H1 (cell line): ENCODE results near the gene YEATS2. TPM values are rescaled to one million over a fixed set of nuclear protein-coding genes. Genes with fewer than 3 reads are reported as not detected.

Source experiments
- CTCF ChIA-PET: fragments of 300-600 bp; sonication (Branson Sonifier 250); formaldehyde crosslinking; loops from one replicate; lab custom pipeline; 2021; ENCODE audit not compliant: partially characterized antibody; lab: Charles Lee
- POLR2A ChIA-PET: fragments of 300-600 bp; sonication (Branson Sonifier 250); formaldehyde crosslinking; loops from one replicate; lab custom pipeline; 2021; ENCODE audit warnings: inconsistent platforms; ENCODE audit not compliant: partially characterized antibody; lab: Charles Lee
- DNase-seq, 2 experiments: peaks; one replicate each; pipeline versions ENCODE4 v3.0.0 to v3.0.0-alpha.2; 2010 to 2022; ENCODE audit warnings: low spot score in 2 of 2, low read depth in 1 of 2, mixed read lengths in 1 of 2
- FAIRE-seq: peaks from 2 replicates; lab custom pipeline; 2011; peaks lifted over from hg19 to GRCh38; lab: Jason Lieb, UNC
- H2AFZ ChIP-seq: 2 replicates; pipeline ENCODE4 v1.8.1; 2012; ENCODE audit warnings: low read length, inconsistent platforms
- H2AK5ac ChIP-seq: 2 replicates; pipeline ENCODE4 v1.6.1; 2013; ENCODE audit warnings: low read depth, low read length
- H2BK120ac ChIP-seq: replicated peaks from 2 replicates; pipeline ENCODE3; 2013; ENCODE audit warnings: low read depth, low read length, inconsistent platforms
- H2BK12ac ChIP-seq: 2 replicates; pipeline ENCODE4 v1.6.1; 2013; ENCODE audit warnings: low read depth, low read length
- H2BK15ac ChIP-seq: 2 replicates; pipeline ENCODE4 v1.6.1; 2013; ENCODE audit warnings: low read length
- H2BK20ac ChIP-seq: 2 replicates; pipeline ENCODE4 v1.6.1; 2013; ENCODE audit warnings: low read length
- H2BK5ac ChIP-seq: 2 replicates; pipeline ENCODE4 v1.6.1; 2013; ENCODE audit warnings: low read depth, low read length
- H3K14ac ChIP-seq: 2 replicates; pipeline ENCODE4 v1.6.1; 2013; ENCODE audit warnings: inconsistent platforms; ENCODE audit not compliant: insufficient read length
- H3K18ac ChIP-seq: 2 replicates; pipeline ENCODE4 v1.6.1; 2013; ENCODE audit warnings: low read length; ENCODE audit errors: extremely low read depth
- H3K23ac ChIP-seq: 2 replicates; pipeline ENCODE4 v1.6.1; 2013; ENCODE audit warnings: inconsistent platforms; ENCODE audit not compliant: insufficient read length
- H3K23me2 ChIP-seq: 2 replicates; pipeline ENCODE4 v1.6.1; 2013; ENCODE audit warnings: low read depth, low read length
- H3K27ac ChIP-seq: 2 replicates; pipeline ENCODE4 v1.6.1; 2011; ENCODE audit warnings: low read depth, low read length, inconsistent platforms
- H3K27me3 ChIP-seq, 4 experiments: replicated peaks in 1 of 4; 1 replicate in 1 of 4; 2 replicates in 3 of 4; pipeline versions ENCODE4 v1.6.1 to v1.8.1; 2011 to 2013; ENCODE audit warnings: low read length in 3 of 4, mild to moderate bottlenecking in 3 of 4, inconsistent platforms in 2 of 4, mixed read lengths in 2 of 4, moderate library complexity in 1 of 4; ENCODE audit not compliant: control insufficient read depth in 3 of 4, insufficient read depth in 3 of 4; ENCODE audit errors: extremely low read depth in 1 of 4
- H3K36me3 ChIP-seq, 4 experiments: 2 replicates each; pipeline versions ENCODE4 v1.6.1 to v1.8.1; 2011 to 2013; ENCODE audit warnings: mild to moderate bottlenecking in 4 of 4, low read length in 3 of 4, moderate library complexity in 2 of 4, control low read depth in 1 of 4, inconsistent platforms in 1 of 4; ENCODE audit not compliant: insufficient read depth in 4 of 4, control insufficient read depth in 2 of 4
- H3K4ac ChIP-seq: replicated peaks from 2 replicates; pipeline ENCODE3; 2013; ENCODE audit warnings: low read length, low read depth, mixed read lengths, inconsistent platforms; ENCODE audit not compliant: insufficient read length
- H3K4me1 ChIP-seq, 4 experiments: replicated peaks in 1 of 4; 1 replicate in 1 of 4; 2 replicates in 3 of 4; pipeline versions ENCODE4 v1.6.1 to v1.8.1; 2011 to 2013; ENCODE audit warnings: low read length in 3 of 4, inconsistent platforms in 2 of 4, mixed read lengths in 1 of 4; ENCODE audit not compliant: insufficient read depth in 4 of 4, control insufficient read depth in 3 of 4
- H3K4me2 ChIP-seq, 2 experiments: 2 replicates each; pipeline versions ENCODE4 v1.6.1 to v1.8.1; 2011 to 2013; ENCODE audit warnings: low read depth in 2 of 2, low read length in 2 of 2, control low read depth in 1 of 2, inconsistent platforms in 1 of 2, mild to moderate bottlenecking in 1 of 2; ENCODE audit not compliant: insufficient read depth in 1 of 2
- H3K4me3 ChIP-seq, 4 experiments: fragments of 200-600, 300-600 bp in 1 of 4; sonication (generic), shearing (Covaris generic), sonication (Bioruptor Twin) in 1 of 4; 2 replicates each; pipeline versions ENCODE4 v1.5.1 to v1.8.1; 2011 to 2016; ENCODE audit warnings: low read length in 4 of 4, low read depth in 3 of 4, control low read depth in 2 of 4, inconsistent platforms in 2 of 4, mild to moderate bottlenecking in 2 of 4, mixed read lengths in 1 of 4, moderate library complexity in 1 of 4; ENCODE audit not compliant: insufficient read depth in 2 of 4; ENCODE audit errors: extremely low read depth in 1 of 4
- H3K56ac ChIP-seq: replicated peaks from 2 replicates; pipeline ENCODE3; 2013; ENCODE audit warnings: low read depth, mild to moderate bottlenecking, mixed read lengths, low read length, inconsistent platforms; ENCODE audit not compliant: insufficient read length
- H3K79me1 ChIP-seq: 2 replicates; pipeline ENCODE4 v1.6.1; 2013; ENCODE audit warnings: low read depth, low read length, control low read depth
- H3K79me2 ChIP-seq, 2 experiments: 2 replicates each; pipeline versions ENCODE4 v1.6.1 to v1.8.1; 2012 to 2013; ENCODE audit warnings: low read length in 2 of 2, mild to moderate bottlenecking in 2 of 2, inconsistent platforms in 1 of 2; ENCODE audit not compliant: insufficient read depth in 2 of 2, control insufficient read depth in 1 of 2
- H3K9ac ChIP-seq, 4 experiments: replicated peaks in 1 of 4; 1 replicate in 1 of 4; 2 replicates in 3 of 4; pipeline versions ENCODE4 v1.6.1 to v1.8.1; 2011 to 2013; ENCODE audit warnings: low read depth in 3 of 4, low read length in 3 of 4, control low read depth in 2 of 4, mild to moderate bottlenecking in 2 of 4, moderate library complexity in 2 of 4, inconsistent platforms in 1 of 4; ENCODE audit errors: extremely low read depth in 1 of 4
- H3K9me3 ChIP-seq, 2 experiments: 2 replicates each; pipeline versions ENCODE4 v1.6.1 to v1.8.1; 2012 to 2013; ENCODE audit warnings: mild to moderate bottlenecking in 2 of 2, moderate library complexity in 2 of 2, control low read depth in 1 of 2, inconsistent platforms in 1 of 2, low read depth in 1 of 2, low read length in 1 of 2, mixed read lengths in 1 of 2; ENCODE audit not compliant: insufficient read depth in 2 of 2
- H4K20me1 ChIP-seq, 2 experiments: replicated peaks in 1 of 2; 2 replicates each; pipeline versions ENCODE3 to v1.8.1; 2011 to 2013; ENCODE audit warnings: inconsistent platforms in 2 of 2, low read length in 2 of 2, mild to moderate bottlenecking in 1 of 2; ENCODE audit not compliant: insufficient read depth in 2 of 2, control insufficient read depth in 1 of 2
- H4K5ac ChIP-seq: 2 replicates; pipeline ENCODE4 v1.6.1; 2013; ENCODE audit warnings: low read length, low read depth, mixed read lengths, inconsistent platforms; ENCODE audit not compliant: insufficient read length
- H4K8ac ChIP-seq: 2 replicates; pipeline ENCODE4 v1.8.0; 2013; ENCODE audit warnings: mild to moderate bottlenecking, moderate library complexity, low read length, inconsistent platforms; ENCODE audit not compliant: insufficient read depth; ENCODE audit errors: extremely low read depth
- H4K91ac ChIP-seq: replicated peaks from 2 replicates; pipeline ENCODE3; 2013; ENCODE audit warnings: low read length, mixed read lengths, inconsistent platforms; ENCODE audit not compliant: insufficient read length
- BCL11A ChIP-seq, 2 experiments: IDR thresholded peaks; one replicate each; pipeline ENCODE4 v1.6.1; 2011; ENCODE audit warnings: low read depth in 2 of 2, low read length in 2 of 2, mild to moderate bottlenecking in 2 of 2
- GTF2F1 ChIP-seq: IDR thresholded peaks from 2 replicates; pipeline ENCODE4 v1.6.1; 2012; ENCODE audit warnings: low read depth, low read length, improper control_type of control experiment, borderline replicate concordance
- KDM4A ChIP-seq: IDR thresholded peaks from one replicate; pipeline ENCODE4 v1.7.1; 2012; ENCODE audit warnings: low read depth, mild to moderate bottlenecking, moderate library complexity, low read length, inconsistent platforms; ENCODE audit not compliant: severe bottlenecking
- MAFK ChIP-seq: IDR thresholded peaks from 2 replicates; pipeline ENCODE4 v1.6.1; 2012; ENCODE audit warnings: low read depth, mild to moderate bottlenecking, improper control_type of control experiment, low read length
- NRF1 ChIP-seq: IDR thresholded peaks from 2 replicates; pipeline ENCODE4 v1.6.1; 2011; ENCODE audit warnings: mild to moderate bottlenecking, low read depth, low read length, improper control_type of control experiment
- RFX5 ChIP-seq: IDR thresholded peaks from 2 replicates; pipeline ENCODE4 v1.6.1; 2011; ENCODE audit warnings: low read depth, low read length, improper control_type of control experiment, borderline replicate concordance
- RXRA ChIP-seq: IDR thresholded peaks from 2 replicates; pipeline ENCODE4 v1.6.1; 2011; ENCODE audit warnings: low read depth, mild to moderate bottlenecking, low read length, moderate library complexity; ENCODE audit not compliant: insufficient read depth
- SRF ChIP-seq: IDR thresholded peaks from 2 replicates; pipeline ENCODE4 v1.6.1; 2011; ENCODE audit warnings: mild to moderate bottlenecking, low read depth, low read length, moderate library complexity
- TBP ChIP-seq: IDR thresholded peaks from 2 replicates; pipeline ENCODE4 v1.6.1; 2011; ENCODE audit warnings: low read depth, low read length, improper control_type of control experiment
- WGBS, 2 experiments: shearing (Covaris generic) in 1 of 2; methylation state at CpG; one replicate each; pipeline versions ENCODE4 v1.1.6 to v1.1.7; 2013 to 2015; ENCODE audit warnings: low lambda C conversion rate in 2 of 2, mixed read lengths in 2 of 2, inconsistent platforms in 1 of 2, low coverage in 1 of 2, missing lambda C conversion rate in 1 of 2; ENCODE audit not compliant: insufficient replicate concordance in 2 of 2, insufficient coverage in 1 of 2, insufficient read length in 1 of 2; ENCODE audit errors: extremely low coverage in 1 of 2, missing lambda C conversion rate in 1 of 2; 5-methylcytosine and 5-hydroxymethylcytosine counted together
- polyA plus RNA-seq, 7 experiments: library from polyadenylated mRNA; depleted of rRNA in 3 of 7; stranded (reverse) in 5 of 7; unstranded in 2 of 7; fragments of >200 nt in 5 of 7; fragments of 200-250 nt in 2 of 7; gene quantifications; 1 replicate in 5 of 7; 2 replicates in 1 of 7; 4 replicates in 1 of 7; pipeline versions ENCODE4 v1.2.1 to v1.2.3, GENCODE V29; 2011 to 2013; ENCODE audit warnings: missing spikeins in 2 of 7, mixed read lengths in 2 of 7
- total RNA-seq: library from RNA; stranded (reverse); fragmentation: NEBNext Ultra II Directional; extraction: Animal tissue kit (Norgen Biotek cat#: 25700); gene quantifications from 2 replicates; pipeline ENCODE4 v1.2.1, GENCODE V29; 2021
- TF ChIP-seq, protein P1 (sequence below): IDR thresholded peaks from 2 replicates; pipeline ENCODE4 v1.6.1; 2012; ENCODE audit warnings: inconsistent platforms
- TF ChIP-seq, protein P2 (sequence below): IDR thresholded peaks from 2 replicates; pipeline ENCODE4 v1.6.1; 2011; ENCODE audit warnings: low read depth, mild to moderate bottlenecking, low read length; ENCODE audit not compliant: insufficient read depth

YEATS2 gene
- total and polyA plus RNA-seq, 2 of the 8 experiments (the other 6 are each of a cell fraction or from before 2014, with no cell fraction given): 35.3 to 53.7 TPM

DNA sequence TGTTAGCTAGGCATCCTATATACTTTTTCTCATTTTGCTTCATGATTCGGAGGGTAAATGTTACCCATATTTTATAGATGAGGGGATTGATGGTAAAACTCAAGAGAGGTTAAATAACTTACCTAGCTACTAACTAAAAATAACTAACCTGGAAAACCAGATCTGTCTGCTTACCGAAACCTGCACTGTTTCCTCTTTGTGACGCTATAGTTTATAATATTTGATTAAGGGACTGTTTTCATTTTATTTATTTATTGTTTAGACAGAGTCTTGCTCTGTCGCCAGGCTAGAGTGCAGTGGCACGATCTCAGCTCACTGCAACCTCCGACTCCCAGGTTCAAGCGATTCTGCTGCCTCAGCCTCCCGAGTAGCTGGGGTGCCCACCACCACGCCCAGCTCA is 71.9 kb downstream of the YEATS2 start:
- Histone ChIP-seq H3K56ac (no peak overlapping the region), H4K20me1 (peaks cover 2 to 5% of the 10 kb centered on the region in 2 experiments), H4K8ac (no peak overlapping the region), H3K14ac (no peak overlapping the region), H4K91ac (no peak overlapping the region), H3K18ac (no peak overlapping the region), H2AK5ac (no peak overlapping the region), H3K4ac (no peak overlapping the region), H3K23ac (no peak overlapping the region), H3K9ac (no peak overlapping the region), H2BK5ac (no peak overlapping the region), H3K4me1 (no peaks in the 10 kb centered on the region), H2BK15ac (no peak overlapping the region), H2BK120ac (no peak overlapping the region), H3K27ac (no peak overlapping the region), H2BK20ac (no peak overlapping the region), H3K36me3 (peaks cover 16 to 38% (median 31%) of the 10 kb centered on the region in 4 experiments), H2AFZ (no peak overlapping the region), H3K27me3 (no peaks in the 10 kb centered on the region), H2BK12ac (no peak overlapping the region), H3K4me2 (no peak overlapping the region), H4K5ac (no peak overlapping the region), H3K9me3 (no peaks in the 10 kb centered on the region), H3K23me2 (no peaks in the 10 kb centered on the region), H3K79me2 (no peaks in the 10 kb centered on the region), H3K79me1 (no peaks in the 10 kb centered on the region), H3K4me3 (no peak overlapping the region)
- FAIRE-seq (no peak), DNase-seq (no peak)
- POLR2A ChIA-PET: no interaction called here
- WGBS, 2 experiments: 97% methylated on average over 9 of the region's 9 CpGs; no CpG with 5 or more reads in 1 of the 2 experiments
- CTCF ChIA-PET: interaction anchor here (0.7 kb wide), 1 partner anchor 290 kb away, joined by 3 read pairs; no protein-coding TSS in a partner anchor
- TF ChIP-seq RXRA: no peak
- no peak for TF ChIP-seq GTF2F1
- no peak for TF ChIP-seq KDM4A
- TF ChIP-seq, protein P1, sequence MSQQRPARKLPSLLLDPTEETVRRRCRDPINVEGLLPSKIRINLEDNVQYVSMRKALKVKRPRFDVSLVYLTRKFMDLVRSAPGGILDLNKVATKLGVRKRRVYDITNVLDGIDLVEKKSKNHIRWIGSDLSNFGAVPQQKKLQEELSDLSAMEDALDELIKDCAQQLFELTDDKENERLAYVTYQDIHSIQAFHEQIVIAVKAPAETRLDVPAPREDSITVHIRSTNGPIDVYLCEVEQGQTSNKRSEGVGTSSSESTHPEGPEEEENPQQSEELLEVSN: no peak
- no peak for TF ChIP-seq RFX5
- no peak for TF ChIP-seq TBP
- no peak for TF ChIP-seq MAFK
- no peak for TF ChIP-seq BCL11A (IDR thresholded peaks at IDR 0.05; ENCODE audit: low read depth in 2 of 2, low read length in 2 of 2)
- TF ChIP-seq, protein P2, sequence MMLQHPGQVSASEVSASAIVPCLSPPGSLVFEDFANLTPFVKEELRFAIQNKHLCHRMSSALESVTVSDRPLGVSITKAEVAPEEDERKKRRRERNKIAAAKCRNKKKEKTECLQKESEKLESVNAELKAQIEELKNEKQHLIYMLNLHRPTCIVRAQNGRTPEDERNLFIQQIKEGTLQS: no peak
- TF ChIP-seq NRF1: no peak
- TF ChIP-seq SRF: no peak
